ENCODE measurements around the gene SPTBN1.

- TF ChIP-seq BHLHE40 (IDR thresholded peaks at IDR 0.05; ENCODE audit: low read depth, low read length) (no peak), RAD21 (IDR thresholded peaks at IDR 0.05; ENCODE audit: low read length) (no peak), RFX5 (IDR thresholded peaks at IDR 0.05; ENCODE audit: low read depth, low read length) (no peak), CTCF (conservative IDR thresholded peaks at IDR 0.05; ENCODE audit: low read depth, low read length) (no peak), MAZ (IDR thresholded peaks at IDR 0.05; ENCODE audit: borderline replicate concordance, low read depth, low read length) (no peak), SMC3 (IDR thresholded peaks at IDR 0.05; ENCODE audit: low read depth, low read length) (no peak), FOS (IDR thresholded peaks at IDR 0.05; ENCODE audit: low read depth, low read length) (no peak)
These were observed 229.2 kb downstream of the SPTBN1 start for GRCh38 chr2:54685263-54685775.

Data from IMR-90 (cell line).